Thymus (tissue), 11 donors: ENCODE measurements around the gene SMPD2. TPM values are rescaled to one million over a fixed set of nuclear protein-coding genes. Genes with fewer than 3 reads are reported as not detected.

Experiments used
- DNase-seq, 9 donors: peaks; one replicate each; pipeline ENCODE4 v3.0.0-alpha.2; 2013; ENCODE audit warnings: low spot score in 9 of 9, low read depth in 6 of 9, missing footprints in 1 of 9
- H3K27ac ChIP-seq, 2 donors: one replicate each; pipeline ENCODE4 v1.5.1; 2013; ENCODE audit warnings: control low read depth in 1 of 2, low read depth in 1 of 2, low read length in 1 of 2, mild to moderate bottlenecking in 1 of 2, moderate library complexity in 1 of 2
- H3K27me3 ChIP-seq, 2 donors: one replicate each; pipeline ENCODE4 v1.5.1; 2013; ENCODE audit warnings: low read length in 1 of 2; ENCODE audit not compliant: control insufficient read depth in 2 of 2, insufficient read depth in 1 of 2
- H3K36me3 ChIP-seq, 2 donors: one replicate each; pipeline ENCODE4 v1.5.1; 2013; ENCODE audit warnings: low read length in 1 of 2, mild to moderate bottlenecking in 1 of 2, moderate library complexity in 1 of 2; ENCODE audit not compliant: control insufficient read depth in 2 of 2, insufficient read depth in 2 of 2
- H3K4me1 ChIP-seq, 2 donors: one replicate each; pipeline ENCODE4 v1.5.1; 2013; ENCODE audit warnings: low read length in 2 of 2; ENCODE audit not compliant: control insufficient read depth in 2 of 2, insufficient read depth in 2 of 2
- H3K4me3 ChIP-seq, 2 donors: one replicate each; pipeline ENCODE4 v1.5.1; 2013; ENCODE audit warnings: low read length in 2 of 2, control low read depth in 1 of 2, mild to moderate bottlenecking in 1 of 2
- H3K9me3 ChIP-seq, 2 donors: one replicate each; pipeline ENCODE4 v1.5.1; 2013; ENCODE audit warnings: low read length in 1 of 2, mild to moderate bottlenecking in 1 of 2; ENCODE audit not compliant: control insufficient read depth in 2 of 2, insufficient read depth in 1 of 2
- WGBS: extraction: QIAGEN DNeasy Blood & Tissue Kit; methylation state at CpG from one replicate; pipeline ENCODE4 v1.1.7; 2013; 5-methylcytosine and 5-hydroxymethylcytosine counted together
- polyA plus RNA-seq: library from polyadenylated mRNA; stranded (reverse); fragments of 200-250 nt; gene quantifications from one replicate; pipeline ENCODE4 v1.2.3, GENCODE V29; 2013
- total RNA-seq: library from RNA; stranded (reverse); fragments of 120-200 nt; gene quantifications from one replicate; pipeline ENCODE4 v1.2.4, GENCODE V29; 2013
- donor health status: healthy.

Gene SMPD2
- total and polyA plus RNA-seq, 2 donors, result 14.6 to 18.8 TPM

- H3K36me3 ChIP-seq, result peaks cover 51 to 59% of the 10 kb centered on the region in 2 donors
- H3K27ac ChIP-seq, result no peak overlapping the region
- peaks cover 0 to 2% of the 10 kb centered on the region in 2 donors for H3K27me3 ChIP-seq
- no peak for DNase-seq
- WGBS, result 97% methylated on average over 10 of the region's 10 CpGs
- no peak overlapping the region for H3K4me3 ChIP-seq
- H3K4me1 ChIP-seq, result peaks cover 16 to 28% of the 10 kb centered on the region in 2 donors
- peaks cover 1 to 4% of the 10 kb centered on the region in 2 donors for H3K9me3 ChIP-seq
Measured at GRCh38 chr6:109443425-109443950, 3.0 kb downstream of the SMPD2 start.

- peaks cover 1 to 4% of the 10 kb centered on the region in 2 donors for H3K9me3 ChIP-seq
- WGBS, result 97% methylated on average over 9 of the region's 9 CpGs
- H3K27ac ChIP-seq, result no peak overlapping the region
- H3K4me1 ChIP-seq, result peaks cover 18 to 30% of the 10 kb centered on the region in 2 donors
- no peak for DNase-seq
- H3K4me3 ChIP-seq, result no peak overlapping the region
- H3K36me3 ChIP-seq, result peaks cover 52 to 60% of the 10 kb centered on the region in 2 donors
- no peaks in the 10 kb centered on the region for H3K27me3 ChIP-seq
Measured at GRCh38 chr6:109445382-109445781, 4.9 kb downstream of the SMPD2 start.

- no peak overlapping the region for H3K27ac ChIP-seq
- H3K36me3 ChIP-seq, result peaks cover 56 to 60% of the 10 kb centered on the region in 2 donors
- H3K4me1 ChIP-seq, result peaks cover 18 to 31% of the 10 kb centered on the region in 2 donors
- no peaks in the 10 kb centered on the region for H3K27me3 ChIP-seq
- DNase-seq, result no peak
- no peak overlapping the region for H3K4me3 ChIP-seq
- WGBS, result 96% methylated on average over 15 of the region's 15 CpGs
- peaks cover 1 to 4% of the 10 kb centered on the region in 2 donors for H3K9me3 ChIP-seq
Measured at GRCh38 chr6:109446072-109446471, 5.5 kb downstream of the SMPD2 start.

GRCh38 chr6:109446541-109446940 lies 6.0 kb downstream of the SMPD2 start:
- Histone ChIP-seq H3K4me1 (peaks cover 16 to 26% of the 10 kb centered on the region in 2 donors), H3K9me3 (peaks cover 1 to 4% of the 10 kb centered on the region in 2 donors), H3K27me3 (no peaks in the 10 kb centered on the region), H3K4me3 (no peak overlapping the region), H3K27ac (no peak overlapping the region), H3K36me3 (peaks cover 60 to 62% of the 10 kb centered on the region in 2 donors)
- WGBS, result 75% methylated on average over 8 of the region's 8 CpGs
- no peak for DNase-seq

GRCh38 chr6:109447087-109447486 lies 6.6 kb downstream of the SMPD2 start:
- DNase-seq, result no peak
- Histone ChIP-seq H3K9me3 (peaks cover 1 to 4% of the 10 kb centered on the region in 2 donors), H3K27ac (no peak overlapping the region), H3K4me1 (peaks cover 11 to 23% of the 10 kb centered on the region in 2 donors), H3K27me3 (no peaks in the 10 kb centered on the region), H3K4me3 (no peak overlapping the region), H3K36me3 (peaks cover 64 to 65% of the 10 kb centered on the region in 2 donors)
- WGBS, result 93% methylated on average over 10 of the region's 10 CpGs

- peaks cover 8 to 21% of the 10 kb centered on the region in 2 donors for H3K4me1 ChIP-seq
- no peak overlapping the region for H3K4me3 ChIP-seq
- no peak for DNase-seq
- WGBS, result 94% methylated on average over 8 of the region's 8 CpGs
- H3K27me3 ChIP-seq, result no peaks in the 10 kb centered on the region
- no peak overlapping the region for H3K27ac ChIP-seq
- peaks cover 56 to 59% of the 10 kb centered on the region in 2 donors for H3K36me3 ChIP-seq
- H3K9me3 ChIP-seq, result peaks cover 1 to 4% of the 10 kb centered on the region in 2 donors
Measured at GRCh38 chr6:109447878-109448555, 7.5 kb downstream of the SMPD2 start.

GRCh38 chr6:109448615-109449014 lies 8.1 kb downstream of the SMPD2 start:
- no peak overlapping the region for H3K4me3 ChIP-seq
- no peak for DNase-seq
- H3K36me3 ChIP-seq, result peaks cover 53 to 55% of the 10 kb centered on the region in 2 donors
- H3K27me3 ChIP-seq, result no peaks in the 10 kb centered on the region
- H3K4me1 ChIP-seq, result peaks cover 9 to 26% of the 10 kb centered on the region in 2 donors
- 95% methylated on average over 7 of the region's 7 CpGs for WGBS
- peaks cover 1 to 4% of the 10 kb centered on the region in 2 donors for H3K9me3 ChIP-seq
- H3K27ac ChIP-seq, result no peak overlapping the region

- 94% methylated on average over 19 of the region's 19 CpGs for WGBS
- peaks cover 1 to 4% of the 10 kb centered on the region in 2 donors for H3K9me3 ChIP-seq
- no peak for DNase-seq
Measured at GRCh38 chr6:109449064-109449794, 8.7 kb downstream of the SMPD2 start.

More at GRCh38 chr6:109449064-109449794, 8.7 kb downstream of the SMPD2 start:
- Histone ChIP-seq H3K4me1 (peaks cover 14 to 32% of the 10 kb centered on the region in 2 donors), H3K36me3 (peaks cover 47 to 49% of the 10 kb centered on the region in 2 donors), H3K27ac (no peak overlapping the region), H3K27me3 (no peaks in the 10 kb centered on the region), H3K4me3 (no peak overlapping the region)
